ENCODE results near the gene WNT3.

The WNT3 gene

GRCh38 chr17:46736100-46736499 is 82.4 kb downstream of the WNT3 start:
- H3K4me3 ChIP-seq (ENCODE audit: low read depth, low read length), result no peak overlapping the region
- in situ Hi-C loops (cut with HindIII; ENCODE audit: low sequenced_read_pairs), result no loop called here
- no peak for TF ChIP-seq CTCF (IDR thresholded peaks at IDR 0.05; ENCODE audit: low read depth, low read length)
- no peak for DNase-seq (ENCODE audit: low read depth, low spot score)

DNA sequence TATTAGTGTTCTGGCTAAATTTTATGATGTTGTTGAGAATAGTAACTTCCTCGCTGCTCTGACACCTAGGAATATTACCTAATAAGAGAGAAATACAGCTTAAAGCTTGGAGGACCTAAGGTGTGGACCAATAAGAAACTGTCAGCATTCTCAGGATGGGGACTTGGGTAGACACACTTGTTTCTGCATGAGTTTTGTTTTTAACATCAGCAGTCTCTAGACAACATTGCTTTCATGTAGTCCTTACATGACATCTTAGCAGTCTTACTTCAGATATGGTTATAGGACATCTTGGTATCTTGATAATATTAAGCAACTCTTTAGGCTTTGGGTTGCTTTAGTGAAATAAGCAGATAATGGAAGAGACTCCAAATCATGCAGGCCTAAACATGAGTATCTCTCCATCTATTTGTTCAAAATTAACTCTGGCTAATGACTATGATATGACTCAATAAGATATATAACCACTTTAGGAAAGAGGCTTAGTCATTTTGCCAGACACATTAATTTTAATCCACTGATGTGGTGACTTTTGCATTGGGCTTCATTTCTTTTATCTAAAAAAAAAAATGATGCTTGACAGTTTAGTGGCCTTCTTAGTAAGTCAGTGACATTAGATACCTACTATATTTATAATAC is 84.5 kb downstream of the WNT3 start:
- H3K4me3 ChIP-seq (ENCODE audit: low read depth, low read length), result no peak overlapping the region
- in situ Hi-C loops (cut with HindIII; ENCODE audit: low sequenced_read_pairs), result no loop called here
- DNase-seq (ENCODE audit: low read depth, low spot score), result peak; percentile 36
- TF ChIP-seq CTCF (IDR thresholded peaks at IDR 0.05; ENCODE audit: low read depth, low read length), result no peak

DNA sequence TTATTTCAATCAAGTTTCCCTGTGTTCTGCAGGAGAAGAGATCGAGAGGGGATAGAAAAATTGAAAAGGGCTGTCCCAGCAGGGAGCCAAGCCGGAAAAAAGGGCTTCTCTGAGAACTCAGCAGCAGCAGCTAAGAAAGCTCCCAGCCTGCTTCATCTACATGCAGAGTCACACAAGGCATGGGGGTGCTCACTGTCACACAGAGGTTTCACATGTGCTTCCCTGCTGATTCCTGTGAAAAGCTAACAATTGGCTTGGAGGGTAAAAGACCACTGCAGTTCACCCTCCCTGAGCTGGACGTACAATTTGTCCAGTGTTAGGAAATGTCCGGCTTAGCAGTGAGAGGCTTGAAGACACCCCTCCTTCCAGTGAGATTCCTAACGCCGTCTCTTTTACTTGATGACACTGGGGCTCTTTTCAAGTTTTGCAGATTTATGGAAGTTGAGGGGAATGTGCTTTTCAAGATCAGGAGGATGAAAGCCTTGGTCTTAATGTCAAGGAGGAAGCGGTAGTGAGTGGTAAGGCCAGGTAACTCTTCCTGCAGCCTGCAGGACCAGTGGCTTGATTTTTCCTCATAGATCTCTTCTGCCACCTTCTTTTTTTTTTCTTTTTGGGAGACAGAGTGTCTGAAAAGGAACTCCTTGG is 85.6 kb downstream of the WNT3 start:
- in situ Hi-C loops (cut with HindIII; ENCODE audit: low sequenced_read_pairs), result no loop called here
- no peak for TF ChIP-seq CTCF (IDR thresholded peaks at IDR 0.05; ENCODE audit: low read depth, low read length)

GRCh38 chr17:46732160-46732559 is 86.3 kb downstream of the WNT3 start:
- in situ Hi-C loops (cut with HindIII; ENCODE audit: low sequenced_read_pairs), result no loop called here
- no peak for TF ChIP-seq CTCF (IDR thresholded peaks at IDR 0.05; ENCODE audit: low read depth, low read length)
- no peak for DNase-seq (ENCODE audit: low read depth, low spot score)
- no peak overlapping the region for H3K4me3 ChIP-seq (ENCODE audit: low read depth, low read length)

More for the DNA sequence above, 85.6 kb downstream of the WNT3 start:
- DNase-seq (ENCODE audit: low read depth, low spot score), result peak; percentile 10
- no peak overlapping the region for H3K4me3 ChIP-seq (ENCODE audit: low read depth, low read length)

DNA sequence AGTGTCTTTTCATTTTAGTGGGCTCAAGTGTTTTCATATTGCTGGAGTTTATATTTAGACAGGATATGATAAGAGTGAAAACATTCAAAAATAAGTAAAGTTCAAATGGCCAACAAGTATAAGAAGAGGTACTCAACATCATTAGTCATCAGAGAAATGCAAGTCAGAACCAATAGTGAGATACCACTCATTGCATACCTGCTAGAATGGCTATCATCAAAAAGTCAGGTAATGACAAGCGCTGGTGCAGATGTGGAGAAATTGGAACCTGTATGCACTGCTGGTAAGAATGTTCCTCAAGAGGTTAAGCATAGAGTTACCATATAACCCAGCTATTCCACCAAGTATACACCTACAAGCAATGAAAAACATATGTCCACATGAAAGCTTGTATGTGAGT is 87.8 kb downstream of the WNT3 start:
- H3K4me3 ChIP-seq (ENCODE audit: low read depth, low read length), result no peak overlapping the region
- TF ChIP-seq CTCF (IDR thresholded peaks at IDR 0.05; ENCODE audit: low read depth, low read length), result no peak
- in situ Hi-C loops (cut with HindIII; ENCODE audit: low sequenced_read_pairs), result no loop called here
- no peak for DNase-seq (ENCODE audit: low read depth, low spot score)

DNA sequence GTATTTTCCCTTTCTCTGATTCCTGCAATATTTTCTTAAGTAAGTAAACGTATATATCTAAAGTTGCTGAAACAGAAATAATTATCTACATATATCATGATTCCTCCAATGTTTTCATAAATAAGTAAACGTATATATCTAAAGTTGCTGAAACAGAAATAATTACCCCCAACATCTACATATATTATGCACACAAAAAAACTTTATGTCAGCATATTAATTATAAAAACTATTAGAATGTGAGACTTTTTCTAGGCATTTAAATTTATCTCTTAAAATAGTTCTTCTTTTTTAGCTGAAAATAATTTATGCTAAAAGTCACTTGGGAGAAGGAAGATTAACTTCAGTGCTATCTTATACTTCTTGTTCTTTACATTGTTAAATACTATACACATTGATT is 88.5 kb downstream of the WNT3 start:
- H3K4me3 ChIP-seq (ENCODE audit: low read depth, low read length), result no peak overlapping the region
- in situ Hi-C loops (cut with HindIII; ENCODE audit: low sequenced_read_pairs), result no loop called here
- no peak for DNase-seq (ENCODE audit: low read depth, low spot score)
- no peak for TF ChIP-seq CTCF (IDR thresholded peaks at IDR 0.05; ENCODE audit: low read depth, low read length)
